Activated CD8-positive, alpha-beta memory T cell treated with anti-CD3 and anti-CD28 coated beads, Interleukin-2, amount 10 ng/mL, durations not matched to agents 7 days and 5 days (primary cell): ENCODE data around the gene PRF1. TPM values are rescaled to one million over a fixed set of nuclear protein-coding genes. Genes with fewer than 3 reads are reported as not detected.
A peak's percentile ranks its signal among the peaks of the same experiment; 100 is the strongest.

Source experiments
- ATAC-seq: fragments of 150-1000 bp; cut with Tn5 transposase; one replicate; pipeline ENCODE4 v1.10.0; 2021; ENCODE audit warnings: moderate library complexity
- CTCF ChIA-PET: fragments of 350-600 bp; sonication (Branson Sonifier 250); formaldehyde crosslinking; loops from one replicate; lab custom pipeline; 2021; ENCODE audit warnings: antibody characterized with exemption; lab: Charles Lee
- DNase-seq: peaks from one replicate; pipeline ENCODE4 v3.0.0-alpha.2; 2020
- H3K27ac Mint-ChIP-seq: one replicate; pipeline ENCODE4 v1.8.0; 2021; ENCODE audit warnings: mild to moderate bottlenecking, mixed read lengths
- H3K27me3 Mint-ChIP-seq: one replicate; pipeline ENCODE4 v1.8.0; 2021; ENCODE audit warnings: mixed read lengths
- H3K36me3 Mint-ChIP-seq: one replicate; pipeline ENCODE4 v1.8.0; 2021; ENCODE audit warnings: mild to moderate bottlenecking, mixed read lengths
- H3K4me1 Mint-ChIP-seq: one replicate; pipeline ENCODE4 v1.8.0; 2021; ENCODE audit warnings: mixed read lengths
- H3K4me3 Mint-ChIP-seq: one replicate; pipeline ENCODE4 v1.8.0; 2021; ENCODE audit warnings: mild to moderate bottlenecking, moderate library complexity, mixed read lengths
- H3K9me3 Mint-ChIP-seq: one replicate; pipeline ENCODE4 v1.8.0; 2022; ENCODE audit warnings: low read depth, mixed read lengths
- total RNA-seq, 2 experiments: library from RNA; stranded (reverse); gene quantifications; one replicate each; pipeline ENCODE4 v1.2.3, GENCODE V29; 2021

The PRF1 gene
- total RNA-seq, 2 experiments from 2014 or later, result 381 to 433 TPM

- DNase-seq (no peak), ATAC-seq (no peak)
- Mint-ChIP-seq H3K4me1 (peaks cover 26% of the 10 kb centered on the region), H3K4me3 (no peak overlapping the region), H3K36me3 (no peaks in the 10 kb centered on the region), H3K9me3 (no peaks in the 10 kb centered on the region), H3K27ac (no peak overlapping the region), H3K27me3 (no peaks in the 10 kb centered on the region)
- CTCF ChIA-PET, result interaction anchor here (1.1 to 5.2 kb wide), 8 partner anchors 8 to 319 kb away, joined by 3 to 59 read pairs (median 18); no protein-coding TSS in a partner anchor
Measured at GRCh38 chr10:70557876-70558275, 44.7 kb downstream of the PRF1 start.

- Mint-ChIP-seq H3K27me3 (no peaks in the 10 kb centered on the region), H3K27ac (no peak overlapping the region), H3K9me3 (no peaks in the 10 kb centered on the region), H3K4me1 (peaks cover 23% of the 10 kb centered on the region), H3K36me3 (no peaks in the 10 kb centered on the region), H3K4me3 (no peak overlapping the region)
- ATAC-seq (no peak), DNase-seq (no peak)
- CTCF ChIA-PET, result interaction anchor here (1.1 to 2.7 kb wide), 4 partner anchors 13 to 202 kb away, joined by 3 to 23 read pairs (median 7); no protein-coding TSS in a partner anchor
Measured at GRCh38 chr10:70557086-70557845, 45.3 kb downstream of the PRF1 start.

- H3K27ac Mint-ChIP-seq, result no peak overlapping the region
- CTCF ChIA-PET, result interaction anchor here (1.7 kb wide), 1 partner anchor 204 kb away, joined by 10 read pairs; no protein-coding TSS in a partner anchor
Measured at GRCh38 chr10:70555371-70555770, 47.2 kb downstream of the PRF1 start.

GRCh38 chr10:70552586-70552985, 50.0 kb downstream of the PRF1 start:
- DNase-seq (no peak), ATAC-seq (no peak)
- H3K27me3 Mint-ChIP-seq, result no peaks in the 10 kb centered on the region
- H3K9me3 Mint-ChIP-seq, result no peaks in the 10 kb centered on the region
- CTCF ChIA-PET, result interaction anchor here (1.4 to 7.2 kb wide), 4 partner anchors 13 to 328 kb away, joined by 3 to 86 read pairs (median 3); no protein-coding TSS in a partner anchor
- H3K27ac Mint-ChIP-seq, result no peak overlapping the region
- H3K4me3 Mint-ChIP-seq, result no peak overlapping the region
- H3K4me1 Mint-ChIP-seq, result peaks cover 6% of the 10 kb centered on the region
- no peaks in the 10 kb centered on the region for H3K36me3 Mint-ChIP-seq

More at GRCh38 chr10:70555371-70555770, 47.2 kb downstream of the PRF1 start:
- Mint-ChIP-seq H3K36me3 (no peaks in the 10 kb centered on the region), H3K4me1 (peaks cover 27% of the 10 kb centered on the region), H3K27me3 (no peaks in the 10 kb centered on the region), H3K4me3 (no peak overlapping the region), H3K9me3 (no peaks in the 10 kb centered on the region)
- DNase-seq (no peak), ATAC-seq (no peak)

GRCh38 chr10:70551971-70552422, 50.5 kb downstream of the PRF1 start:
- Mint-ChIP-seq H3K4me3 (no peak overlapping the region), H3K9me3 (no peaks in the 10 kb centered on the region), H3K4me1 (peaks cover 6% of the 10 kb centered on the region), H3K36me3 (no peaks in the 10 kb centered on the region), H3K27ac (no peak overlapping the region), H3K27me3 (no peaks in the 10 kb centered on the region)
- CTCF ChIA-PET, result interaction anchor here (1.1 to 7.2 kb wide), 7 partner anchors 13 to 329 kb away, joined by 3 to 86 read pairs (median 4); no protein-coding TSS in a partner anchor
- ATAC-seq, result no peak
- no peak for DNase-seq

GRCh38 chr10:70551466-70551865, 51.1 kb downstream of the PRF1 start:
- Mint-ChIP-seq H3K27ac (no peak overlapping the region), H3K4me1 (peaks cover 6% of the 10 kb centered on the region), H3K36me3 (no peaks in the 10 kb centered on the region), H3K4me3 (no peak overlapping the region), H3K27me3 (no peaks in the 10 kb centered on the region), H3K9me3 (no peaks in the 10 kb centered on the region)
- no peak for DNase-seq
- CTCF ChIA-PET, result interaction anchor here (1.0 to 7.2 kb wide), 8 partner anchors 8 to 329 kb away, joined by 3 to 86 read pairs (median 4); no protein-coding TSS in a partner anchor
- ATAC-seq, result no peak

GRCh38 chr10:70550459-70550858, 52.1 kb downstream of the PRF1 start:
- Mint-ChIP-seq H3K36me3 (no peaks in the 10 kb centered on the region), H3K27me3 (no peaks in the 10 kb centered on the region), H3K9me3 (no peaks in the 10 kb centered on the region), H3K27ac (no peak overlapping the region), H3K4me1 (peaks cover 6% of the 10 kb centered on the region), H3K4me3 (no peak overlapping the region)
- CTCF ChIA-PET, result interaction anchor here (0.8 to 7.2 kb wide), 13 partner anchors 9 to 333 kb away, joined by 3 to 86 read pairs (median 5); partner anchors contain the start of gene SGPL1
- ATAC-seq, result no peak
- no peak for DNase-seq

GRCh38 chr10:70549962-70550458, 52.5 kb downstream of the PRF1 start:
- Mint-ChIP-seq H3K36me3 (no peaks in the 10 kb centered on the region), H3K4me1 (peaks cover 6% of the 10 kb centered on the region), H3K27me3 (no peaks in the 10 kb centered on the region), H3K9me3 (no peaks in the 10 kb centered on the region), H3K4me3 (no peak overlapping the region), H3K27ac (no peak overlapping the region)
- ATAC-seq (peak; percentile 93), DNase-seq (peak; percentile 83)
- CTCF ChIA-PET, result interaction anchor here (0.8 to 7.2 kb wide), 17 partner anchors 9 to 334 kb away, joined by 3 to 86 read pairs (median 4); partner anchors contain the start of gene SGPL1

GRCh38 chr10:70549351-70549961, 53.1 kb downstream of the PRF1 start:
- Mint-ChIP-seq H3K4me1 (peaks cover 6% of the 10 kb centered on the region), H3K36me3 (no peaks in the 10 kb centered on the region), H3K27me3 (no peaks in the 10 kb centered on the region), H3K9me3 (no peaks in the 10 kb centered on the region), H3K4me3 (no peak overlapping the region), H3K27ac (no peak overlapping the region)
- CTCF ChIA-PET, result interaction anchor here (0.7 to 7.2 kb wide), 19 partner anchors 10 to 334 kb away, joined by 3 to 86 read pairs (median 3); partner anchors contain the start of gene SGPL1
- no peak for ATAC-seq
- DNase-seq, result no peak

Other genes with a start within 250 kb of the PRF1 start
- 10 to 100 TPM; 14.9 to 18.2 TPM for gene LRRC20, start 220.1 kb downstream of the PRF1 start, total RNA-seq
- 10 to 100 TPM; 37.8 to 51.7 TPM for gene EIF4EBP2, start 198.6 kb downstream of the PRF1 start, total RNA-seq
- gene NODAL, start 161.1 kb downstream of the PRF1 start, total RNA-seq, result not detected
- gene PALD1, start 124.0 kb downstream of the PRF1 start, total RNA-seq, result under 1 TPM; 0.26 to 0.41 TPM
- gene ADAMTS14, start 69.8 kb upstream of the PRF1 start, total RNA-seq, result under 1 TPM; 0.15 to 0.19 TPM
- not detected for gene TBATA, start 182.6 kb upstream of the PRF1 start, total RNA-seq
- 10 to 100 TPM; 22.5 to 29.3 TPM for gene SGPL1, start 213.2 kb upstream of the PRF1 start, total RNA-seq